PFSK-1 (cell line): Measurements from ENCODE around the gene TOM1L2.

Experiments
- FOXP2 ChIP-seq: optimal IDR thresholded peaks from 2 replicates; pipeline ENCODE3; 2011; ENCODE audit warnings: borderline replicate concordance, control low read depth, inconsistent platforms; ENCODE audit not compliant: insufficient read depth; ENCODE audit errors: extremely low read length, extremely low read depth
- POLR2AphosphoS5 ChIP-seq: IDR thresholded peaks from 2 replicates; pipeline ENCODE4 v1.6.1; 2012; ENCODE audit warnings: low read depth, mild to moderate bottlenecking, control low read depth, low read length, moderate library complexity
- REST ChIP-seq, 2 experiments: IDR thresholded peaks; 2 replicates each; pipeline versions ENCODE4 v1.6.1 to v1.8.0; 2011 to 2012; ENCODE audit warnings: low read depth in 2 of 2, low read length in 2 of 2, control low read depth in 1 of 2, inconsistent platforms in 1 of 2, mild to moderate bottlenecking in 1 of 2, moderate library complexity in 1 of 2; ENCODE audit not compliant: insufficient read depth in 1 of 2
- SIN3A ChIP-seq: IDR thresholded peaks from 2 replicates; pipeline ENCODE4 v1.6.1; 2012; ENCODE audit warnings: mild to moderate bottlenecking, low read length, moderate library complexity, borderline replicate concordance; ENCODE audit not compliant: insufficient read depth
- TAF1 ChIP-seq: IDR thresholded peaks from 2 replicates; pipeline ENCODE4 v1.6.1; 2012; ENCODE audit warnings: low read length, control low read depth, borderline replicate concordance; ENCODE audit not compliant: insufficient read depth

TOM1L2 gene

DNA sequence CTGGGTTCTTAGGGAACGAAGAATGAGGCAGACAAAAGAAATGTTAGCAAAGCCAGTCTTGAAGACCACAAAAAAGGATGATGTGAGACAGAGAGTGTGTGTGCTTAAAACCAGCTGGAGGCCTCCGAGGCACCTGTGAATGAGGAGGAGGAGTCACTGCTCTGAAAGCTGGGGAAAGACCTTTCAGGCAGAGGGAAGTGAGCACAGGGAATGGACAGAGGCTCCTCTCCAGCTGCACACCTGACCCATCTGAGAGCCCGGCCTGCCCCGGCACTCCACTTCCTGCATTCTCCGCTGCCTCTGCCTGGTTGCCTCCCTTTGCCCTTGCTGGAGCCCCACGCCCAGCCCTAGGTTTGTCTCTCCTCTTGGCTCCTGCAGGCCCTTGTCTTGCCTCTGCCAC, 80.2 kb downstream of the TOM1L2 start:
- TF ChIP-seq FOXP2 (no peak), TAF1 (no peak), SIN3A (no peak), POLR2AphosphoS5 (no peak), REST (IDR thresholded peaks at IDR 0.05; ENCODE audit: insufficient read depth in 1 of 2, low read depth in 2 of 2, low read length in 2 of 2) (no peak)

DNA sequence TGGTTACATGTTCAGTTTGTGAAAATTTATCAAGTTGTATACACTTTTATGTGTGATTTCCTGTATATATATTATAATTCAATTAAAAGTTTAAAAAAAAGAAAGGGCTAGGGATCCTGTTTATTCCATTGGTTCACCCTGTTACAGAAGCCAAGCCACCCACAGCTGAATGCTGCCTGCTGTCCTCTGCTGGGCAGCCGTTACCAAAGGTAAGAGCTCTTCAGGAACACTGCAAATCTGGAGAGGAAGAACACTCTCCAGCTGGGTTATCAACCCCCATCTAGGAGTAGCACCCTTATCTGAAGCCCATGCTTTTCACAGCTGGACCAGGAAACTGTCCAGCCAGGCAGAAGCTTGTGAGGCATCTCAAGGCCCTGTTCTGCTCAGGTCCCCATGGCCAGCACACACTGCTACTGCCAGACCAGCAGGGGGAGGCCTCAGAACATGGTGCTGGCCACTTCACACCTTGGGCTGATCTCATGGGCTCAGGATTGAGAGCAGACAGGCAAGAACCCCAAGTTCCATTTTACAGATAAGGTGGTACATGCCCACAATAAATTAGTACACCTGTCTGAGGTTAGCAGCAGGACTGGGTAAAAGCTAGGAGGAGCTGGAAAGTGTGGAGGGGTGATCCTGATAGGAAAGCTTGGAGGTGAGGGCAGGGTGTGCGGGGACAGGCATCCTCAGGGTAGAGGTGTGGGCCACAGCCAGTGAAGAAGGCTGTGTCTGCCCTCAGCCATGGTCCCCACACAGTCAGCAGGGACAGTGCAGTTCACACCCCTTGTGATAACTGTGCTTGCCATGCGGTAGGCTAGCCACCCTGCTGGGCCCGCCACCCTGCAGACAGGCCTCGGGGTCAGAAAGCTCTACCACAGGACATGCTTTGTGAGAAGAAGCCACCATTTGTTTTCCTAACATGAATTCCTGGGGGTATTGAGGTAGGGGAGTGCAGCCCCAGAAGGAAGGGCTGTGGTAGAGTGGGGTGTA, 81.1 kb downstream of the TOM1L2 start:
- TF ChIP-seq POLR2AphosphoS5 (no peak), REST (IDR thresholded peaks at IDR 0.05; ENCODE audit: insufficient read depth in 1 of 2, low read depth in 2 of 2, low read length in 2 of 2) (no peak), TAF1 (no peak), SIN3A (no peak), FOXP2 (no peak)

- TF ChIP-seq REST (IDR thresholded peaks at IDR 0.05; ENCODE audit: insufficient read depth in 1 of 2, low read depth in 2 of 2, low read length in 2 of 2) (no peak), SIN3A (no peak), TAF1 (no peak), FOXP2 (no peak), POLR2AphosphoS5 (no peak)
These were observed 82.3 kb downstream of the TOM1L2 start for GRCh38 chr17:17889922-17890321.

DNA sequence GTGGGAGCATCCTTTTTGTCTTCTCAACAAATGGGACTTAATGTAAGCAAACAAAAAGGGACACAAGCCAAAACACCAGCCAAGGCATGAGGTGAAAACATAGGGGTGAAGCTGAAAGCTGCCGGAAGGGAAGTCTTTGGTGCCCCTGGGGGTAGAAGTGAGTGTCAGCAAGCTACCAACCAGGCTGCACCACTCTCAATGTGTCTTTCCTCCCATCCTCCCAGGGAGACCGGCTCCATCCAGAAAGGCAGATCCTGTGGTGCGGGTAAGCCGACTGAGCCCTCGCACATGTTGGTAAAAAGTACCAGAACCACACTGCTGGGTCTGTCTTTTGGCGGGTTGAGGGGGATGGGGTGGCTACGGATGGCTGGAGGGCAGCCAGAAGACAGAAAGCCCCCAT, 83.4 kb downstream of the TOM1L2 start:
- TF ChIP-seq SIN3A: no peak
- TF ChIP-seq TAF1: no peak
- no peak for TF ChIP-seq POLR2AphosphoS5
- TF ChIP-seq FOXP2: no peak
- no peak for TF ChIP-seq REST (IDR thresholded peaks at IDR 0.05; ENCODE audit: insufficient read depth in 1 of 2, low read depth in 2 of 2, low read length in 2 of 2)

DNA sequence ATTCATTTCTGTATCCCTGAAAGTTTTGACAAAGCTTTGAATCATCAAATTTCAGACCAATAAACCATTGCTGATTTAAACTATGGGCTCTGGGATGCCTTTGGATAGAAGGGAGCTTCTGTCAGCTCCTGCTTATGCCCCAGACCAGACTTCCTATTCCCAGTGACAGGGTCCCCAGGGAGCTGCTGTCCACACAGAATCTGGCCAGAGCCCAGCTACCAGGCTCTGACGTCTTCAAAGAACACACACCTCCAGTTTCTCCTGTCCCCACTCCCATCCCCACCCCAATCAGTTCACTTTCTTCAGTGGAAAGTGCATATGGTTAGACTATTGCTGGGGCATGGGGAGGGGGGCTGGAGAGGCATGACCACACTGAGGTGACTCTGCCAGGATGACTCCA, 83.8 kb downstream of the TOM1L2 start:
- TF ChIP-seq REST (IDR thresholded peaks at IDR 0.05; ENCODE audit: insufficient read depth in 1 of 2, low read depth in 2 of 2, low read length in 2 of 2): no peak
- TF ChIP-seq SIN3A: no peak
- no peak for TF ChIP-seq TAF1
- TF ChIP-seq FOXP2: no peak
- TF ChIP-seq POLR2AphosphoS5: no peak
